Right lobe of liver (tissue), 4 donors: ENCODE measurements around the gene NOX1.

Source experiments
- POLR2A ChIP-seq: fragments of 450-650 bp; IDR thresholded peaks from one replicate; pipeline ENCODE4 v1.6.1; 2017; ENCODE audit warnings: antibody characterized with exemption, mild to moderate bottlenecking
- TF ChIP-seq, protein P1 (sequence below), 4 donors: fragments of 200-600 bp in 3 of 4; fragments of 450-650 bp in 1 of 4; IDR thresholded peaks; one replicate each; pipeline versions ENCODE4 v1.5.1 to v1.8.0; 2016 to 2022; ENCODE audit warnings: antibody characterized with exemption in 4 of 4, mild to moderate bottlenecking in 2 of 4
- donor health status: DM: no; HTN: no; CAD: no.
- donor health status: DM: no; HTN: no; CAD: no.
- donor health status: DM: no; HTN: yes; CAD: no.

DNA sequence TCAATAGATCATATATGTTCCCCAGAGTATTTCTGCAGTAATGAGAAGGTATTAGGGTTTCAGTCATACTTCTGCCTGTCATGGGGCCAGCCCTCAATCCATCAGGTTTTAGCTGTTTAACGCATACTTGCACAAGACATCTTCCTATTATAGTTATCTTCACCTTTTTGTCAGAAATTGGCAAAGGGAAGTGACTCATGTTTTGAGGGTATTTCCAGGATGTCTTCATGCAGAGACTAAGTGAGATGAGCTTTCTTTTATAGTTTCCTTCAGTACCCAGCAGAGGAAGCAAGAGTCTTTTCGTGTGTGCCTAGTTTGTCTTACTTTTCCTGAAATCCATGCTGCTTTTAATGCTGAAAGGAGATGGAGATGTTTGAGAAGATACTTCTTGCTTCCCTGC lies 44.4 kb downstream of the NOX1 start:
- TF ChIP-seq, protein P1, sequence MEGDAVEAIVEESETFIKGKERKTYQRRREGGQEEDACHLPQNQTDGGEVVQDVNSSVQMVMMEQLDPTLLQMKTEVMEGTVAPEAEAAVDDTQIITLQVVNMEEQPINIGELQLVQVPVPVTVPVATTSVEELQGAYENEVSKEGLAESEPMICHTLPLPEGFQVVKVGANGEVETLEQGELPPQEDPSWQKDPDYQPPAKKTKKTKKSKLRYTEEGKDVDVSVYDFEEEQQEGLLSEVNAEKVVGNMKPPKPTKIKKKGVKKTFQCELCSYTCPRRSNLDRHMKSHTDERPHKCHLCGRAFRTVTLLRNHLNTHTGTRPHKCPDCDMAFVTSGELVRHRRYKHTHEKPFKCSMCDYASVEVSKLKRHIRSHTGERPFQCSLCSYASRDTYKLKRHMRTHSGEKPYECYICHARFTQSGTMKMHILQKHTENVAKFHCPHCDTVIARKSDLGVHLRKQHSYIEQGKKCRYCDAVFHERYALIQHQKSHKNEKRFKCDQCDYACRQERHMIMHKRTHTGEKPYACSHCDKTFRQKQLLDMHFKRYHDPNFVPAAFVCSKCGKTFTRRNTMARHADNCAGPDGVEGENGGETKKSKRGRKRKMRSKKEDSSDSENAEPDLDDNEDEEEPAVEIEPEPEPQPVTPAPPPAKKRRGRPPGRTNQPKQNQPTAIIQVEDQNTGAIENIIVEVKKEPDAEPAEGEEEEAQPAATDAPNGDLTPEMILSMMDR (IDR thresholded peaks at IDR 0.05), result no peak
- no peak for TF ChIP-seq POLR2A
